HepG2 (cell line): Measurements from ENCODE around the gene ZNF384. TPM values are rescaled to one million over a fixed set of nuclear protein-coding genes. Genes with fewer than 3 reads are reported as not detected.

ENCODE experiments used
- BORCS8-MEF2B ChIP-seq: sonication (generic); formaldehyde crosslinking; IDR thresholded peaks from 2 replicates; pipeline ENCODE4 v1.8.0; 2022; ENCODE audit warnings: mild to moderate bottlenecking, missing genetic modification reagents
- CBX2 ChIP-seq, 2 experiments: fragments of 200-600 bp in 1 of 2; sonication (generic); formaldehyde crosslinking in 1 of 2; IDR thresholded peaks; 2 replicates each; pipeline versions ENCODE4 v1.7.0 to v1.8.1; 2018 to 2022; ENCODE audit warnings: low read depth in 2 of 2, low read length in 1 of 2, mild to moderate bottlenecking in 1 of 2, missing genetic modification reagents in 1 of 2
- CHD4 ChIP-seq: fragments of 200-600 bp; sonication (generic); IDR thresholded peaks from 2 replicates; pipeline ENCODE4 v1.7.0; 2017; ENCODE audit warnings: mild to moderate bottlenecking, low read length, borderline replicate concordance
- ELF4 ChIP-seq: sonication (generic); formaldehyde crosslinking; IDR thresholded peaks from 2 replicates; pipeline ENCODE4 v1.5.0; 2020; ENCODE audit warnings: missing genetic modification reagents, mild to moderate bottlenecking, moderate library complexity, borderline replicate concordance
- HES4 ChIP-seq: sonication (generic); formaldehyde crosslinking; IDR thresholded peaks from 2 replicates; pipeline ENCODE4 v1.9.0; 2021; ENCODE audit warnings: mild to moderate bottlenecking, missing genetic modification reagents, borderline replicate concordance
- HIVEP1 ChIP-seq: sonication (generic); formaldehyde crosslinking; IDR thresholded peaks from 2 replicates; pipeline ENCODE4 v1.4.0; 2020; ENCODE audit warnings: mild to moderate bottlenecking, missing genetic modification reagents
- ISL2 ChIP-seq: sonication (generic); formaldehyde crosslinking; IDR thresholded peaks from 2 replicates; pipeline ENCODE4 v1.5.0; 2020; ENCODE audit warnings: missing genetic modification reagents
- MAFK ChIP-seq, 2 experiments: IDR thresholded peaks in 1 of 2; conservative IDR thresholded peaks in 1 of 2; 2 replicates each; pipeline ENCODE4 v1.6.1; 2011; ENCODE audit warnings: improper control_type of control experiment in 2 of 2, low read length in 2 of 2
- NCOA2 ChIP-seq: sonication (generic); formaldehyde crosslinking; IDR thresholded peaks from 2 replicates; pipeline ENCODE4 v1.8.0; 2022; ENCODE audit warnings: inconsistent platforms
- NPAS2 ChIP-seq: sonication (generic); formaldehyde crosslinking; IDR thresholded peaks from 2 replicates; pipeline ENCODE4 v1.8.0; 2022; ENCODE audit warnings: mild to moderate bottlenecking, missing genetic modification reagents, borderline replicate concordance
- SALL1 ChIP-seq: sonication (generic); formaldehyde crosslinking; IDR thresholded peaks from 2 replicates; pipeline ENCODE4 v1.8.0; 2022; ENCODE audit warnings: mild to moderate bottlenecking, missing genetic modification reagents
- SMC3 ChIP-seq: IDR thresholded peaks from 2 replicates; pipeline ENCODE4 v1.6.1; 2011; ENCODE audit warnings: low read length, improper control_type of control experiment
- SP2 ChIP-seq: sonication (generic); formaldehyde crosslinking; IDR thresholded peaks from 2 replicates; pipeline ENCODE4 v1.5.1; 2020; ENCODE audit warnings: mild to moderate bottlenecking, missing genetic modification reagents
- ZFP36 ChIP-seq: fragments of 150-350 bp; IDR thresholded peaks from 2 replicates; pipeline ENCODE4 v1.6.1; 2018; ENCODE audit warnings: borderline replicate concordance, low read length, low read depth; ENCODE audit not compliant: partially characterized antibody
- ZNF282 ChIP-seq: fragments of 450-650 bp; IDR thresholded peaks from 2 replicates; pipeline ENCODE4 v1.6.1; 2018; ENCODE audit not compliant: partially characterized antibody
- ZNF362 ChIP-seq: sonication (generic); formaldehyde crosslinking; IDR thresholded peaks from 2 replicates; pipeline ENCODE4 v1.4.0; 2020; ENCODE audit warnings: missing genetic modification reagents, mild to moderate bottlenecking, borderline replicate concordance
- ZNF724P ChIP-seq: sonication (generic); formaldehyde crosslinking; IDR thresholded peaks from 2 replicates; pipeline ENCODE4 v1.8.0; 2022; ENCODE audit warnings: missing genetic modification reagents, borderline replicate concordance
- ZNF782 ChIP-seq: sonication (generic); formaldehyde crosslinking; IDR thresholded peaks from 2 replicates; pipeline ENCODE4 v1.4.0; 2020; ENCODE audit warnings: missing genetic modification reagents, mild to moderate bottlenecking, borderline replicate concordance
- ZNF839 ChIP-seq: sonication (generic); formaldehyde crosslinking; IDR thresholded peaks from 2 replicates; pipeline ENCODE4 v1.4.0; 2020; ENCODE audit warnings: missing genetic modification reagents, mild to moderate bottlenecking, borderline replicate concordance
- polyA plus RNA-seq, 8 experiments: library from polyadenylated mRNA; depleted of rRNA in 3 of 8; stranded (reverse) in 7 of 8; unstranded in 1 of 8; fragments of >200 nt; fragmentation: Illumina TruSeq in 4 of 8; extraction: Trizol in 4 of 8; gene quantifications; 2 replicates each; pipeline versions ENCODE4 v1.2.1 to v1.2.3, GENCODE V29; 2011 to 2016; ENCODE audit warnings: low read depth in 4 of 8, missing spikeins in 1 of 8, mixed read lengths in 1 of 8; ENCODE audit not compliant: insufficient read depth in 1 of 8
- total RNA-seq, 5 experiments: library from RNA; depleted of rRNA; stranded (reverse); fragments of >200 nt; fragmentation: Illumina TruSeq; extraction: Trizol; gene quantifications; 2 replicates each; pipeline ENCODE4 v1.2.3, GENCODE V29; 2016; ENCODE audit warnings: low read depth in 1 of 5
- TF ChIP-seq, protein P1 (sequence below): sonication (generic); formaldehyde crosslinking; IDR thresholded peaks from 2 replicates; pipeline ENCODE4 v1.8.0; 2022; ENCODE audit warnings: missing genetic modification reagents, mild to moderate bottlenecking, borderline replicate concordance
- TF ChIP-seq, protein P2 (sequence below): sonication (generic); formaldehyde crosslinking; IDR thresholded peaks from 2 replicates; pipeline ENCODE4 v1.5.1; 2020; ENCODE audit warnings: missing genetic modification reagents, mild to moderate bottlenecking, borderline replicate concordance
- TF ChIP-seq, protein P3 (sequence below): sonication (generic); formaldehyde crosslinking; conservative IDR thresholded peaks from 2 replicates; pipeline ENCODE4 v1.4.0; 2020; ENCODE audit warnings: mild to moderate bottlenecking, missing genetic modification reagents, moderate library complexity

Gene ZNF384
- total and polyA plus RNA-seq, 2 of the 13 experiments (the other 11 are each of a cell fraction or from before 2014, with no cell fraction given): 23.6 to 55.3 TPM

DNA sequence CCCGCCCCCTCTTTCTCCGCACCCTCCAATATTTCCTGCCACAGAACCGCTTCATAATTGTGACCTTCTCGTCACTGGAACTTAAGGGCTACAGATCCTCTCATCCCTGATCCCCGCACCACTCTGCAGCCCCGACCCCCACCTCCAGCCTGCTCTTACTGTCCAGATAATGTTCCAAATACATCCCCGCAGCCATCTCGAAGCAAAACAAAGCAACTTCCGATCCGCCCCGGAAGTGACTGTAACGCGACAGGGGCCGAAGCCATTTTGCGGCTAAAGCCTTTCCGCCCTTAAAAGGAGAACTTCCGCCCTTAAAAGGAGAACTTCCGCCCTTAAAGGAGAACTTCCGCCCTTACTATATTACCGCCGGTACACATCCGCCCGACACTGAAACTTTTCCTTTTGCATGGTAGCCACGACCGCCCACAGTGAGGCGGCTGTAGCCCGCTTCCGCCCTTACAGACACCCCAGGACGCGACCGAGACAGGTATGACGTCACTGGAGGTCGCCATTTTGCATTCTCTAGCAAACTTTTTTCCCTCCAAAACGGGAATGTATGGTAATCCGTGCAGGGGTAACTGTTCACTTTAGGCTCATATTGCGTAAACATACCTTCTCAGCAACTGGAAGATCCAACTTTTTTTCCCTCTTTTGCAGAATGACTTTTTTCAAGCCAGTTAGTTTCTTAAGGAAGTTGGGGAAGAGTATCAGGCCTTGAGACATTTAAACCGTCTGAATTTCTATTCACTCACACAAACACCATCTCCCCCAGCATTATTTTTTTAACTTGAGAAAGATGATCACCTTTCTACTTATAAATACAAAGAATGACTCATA lies 26.1 kb downstream of the ZNF384 start, which contains the start of gene ING4 (continued):
- TF ChIP-seq, protein P1, sequence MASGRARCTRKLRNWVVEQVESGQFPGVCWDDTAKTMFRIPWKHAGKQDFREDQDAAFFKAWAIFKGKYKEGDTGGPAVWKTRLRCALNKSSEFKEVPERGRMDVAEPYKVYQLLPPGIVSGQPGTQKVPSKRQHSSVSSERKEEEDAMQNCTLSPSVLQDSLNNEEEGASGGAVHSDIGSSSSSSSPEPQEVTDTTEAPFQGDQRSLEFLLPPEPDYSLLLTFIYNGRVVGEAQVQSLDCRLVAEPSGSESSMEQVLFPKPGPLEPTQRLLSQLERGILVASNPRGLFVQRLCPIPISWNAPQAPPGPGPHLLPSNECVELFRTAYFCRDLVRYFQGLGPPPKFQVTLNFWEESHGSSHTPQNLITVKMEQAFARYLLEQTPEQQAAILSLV (CRISPR knock-in tag): no peak
- TF ChIP-seq ZNF724P (CRISPR knock-in tag): no peak
- TF ChIP-seq ELF4 (CRISPR knock-in tag): peak; percentile 100
- peak; percentile 45 for TF ChIP-seq ISL2 (CRISPR knock-in tag)
- no peak for TF ChIP-seq NCOA2 (CRISPR knock-in tag)
- TF ChIP-seq ZNF362 (CRISPR knock-in tag): peak; percentile 50; the same call in 1 of the 2 replicates
- TF ChIP-seq, protein P2, sequence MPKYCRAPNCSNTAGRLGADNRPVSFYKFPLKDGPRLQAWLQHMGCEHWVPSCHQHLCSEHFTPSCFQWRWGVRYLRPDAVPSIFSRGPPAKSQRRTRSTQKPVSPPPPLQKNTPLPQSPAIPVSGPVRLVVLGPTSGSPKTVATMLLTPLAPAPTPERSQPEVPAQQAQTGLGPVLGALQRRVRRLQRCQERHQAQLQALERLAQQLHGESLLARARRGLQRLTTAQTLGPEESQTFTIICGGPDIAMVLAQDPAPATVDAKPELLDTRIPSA: no peak; the same call in 1 of the 2 replicates
- TF ChIP-seq CHD4: peak; percentile 3; the same call in 1 of the 2 replicates
- TF ChIP-seq ZNF839 (CRISPR knock-in tag): peak; percentile 48; the same call in 1 of the 2 replicates
- no peak for TF ChIP-seq ZNF782 (CRISPR knock-in tag)
- TF ChIP-seq SP2: peak; percentile 81
- no peak for TF ChIP-seq NPAS2 (CRISPR knock-in tag)
- TF ChIP-seq HIVEP1 (CRISPR knock-in tag): no peak
- peak; percentile 34 for TF ChIP-seq ZFP36
- no peak for TF ChIP-seq MAFK (conservative IDR thresholded peaks at IDR 0.05 in 1 of 2, IDR thresholded peaks at IDR 0.05 in 1 of 2; ENCODE audit: low read length in 2 of 2)
- TF ChIP-seq HES4 (CRISPR knock-in tag): no peak
- peak; percentile 66; the same call in 1 of the 2 replicates for TF ChIP-seq SALL1 (CRISPR knock-in tag)
- TF ChIP-seq BORCS8-MEF2B: 0 out of 2 replicates have a peak, but pooled peaks have one; percentile 47
- TF ChIP-seq, protein P3, sequence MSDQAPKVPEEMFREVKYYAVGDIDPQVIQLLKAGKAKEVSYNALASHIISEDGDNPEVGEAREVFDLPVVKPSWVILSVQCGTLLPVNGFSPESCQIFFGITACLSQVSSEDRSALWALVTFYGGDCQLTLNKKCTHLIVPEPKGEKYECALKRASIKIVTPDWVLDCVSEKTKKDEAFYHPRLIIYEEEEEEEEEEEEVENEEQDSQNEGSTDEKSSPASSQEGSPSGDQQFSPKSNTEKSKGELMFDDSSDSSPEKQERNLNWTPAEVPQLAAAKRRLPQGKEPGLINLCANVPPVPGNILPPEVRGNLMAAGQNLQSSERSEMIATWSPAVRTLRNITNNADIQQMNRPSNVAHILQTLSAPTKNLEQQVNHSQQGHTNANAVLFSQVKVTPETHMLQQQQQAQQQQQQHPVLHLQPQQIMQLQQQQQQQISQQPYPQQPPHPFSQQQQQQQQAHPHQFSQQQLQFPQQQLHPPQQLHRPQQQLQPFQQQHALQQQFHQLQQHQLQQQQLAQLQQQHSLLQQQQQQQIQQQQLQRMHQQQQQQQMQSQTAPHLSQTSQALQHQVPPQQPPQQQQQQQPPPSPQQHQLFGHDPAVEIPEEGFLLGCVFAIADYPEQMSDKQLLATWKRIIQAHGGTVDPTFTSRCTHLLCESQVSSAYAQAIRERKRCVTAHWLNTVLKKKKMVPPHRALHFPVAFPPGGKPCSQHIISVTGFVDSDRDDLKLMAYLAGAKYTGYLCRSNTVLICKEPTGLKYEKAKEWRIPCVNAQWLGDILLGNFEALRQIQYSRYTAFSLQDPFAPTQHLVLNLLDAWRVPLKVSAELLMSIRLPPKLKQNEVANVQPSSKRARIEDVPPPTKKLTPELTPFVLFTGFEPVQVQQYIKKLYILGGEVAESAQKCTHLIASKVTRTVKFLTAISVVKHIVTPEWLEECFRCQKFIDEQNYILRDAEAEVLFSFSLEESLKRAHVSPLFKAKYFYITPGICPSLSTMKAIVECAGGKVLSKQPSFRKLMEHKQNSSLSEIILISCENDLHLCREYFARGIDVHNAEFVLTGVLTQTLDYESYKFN (CRISPR knock-in tag): peak; percentile 17; the same call in 1 of the 2 replicates
- no peak for TF ChIP-seq SMC3
- TF ChIP-seq CBX2 (IDR thresholded peaks at IDR 0.05; ENCODE audit: low read depth, low read length): no peak
- TF ChIP-seq CBX2 (CRISPR knock-in tag; IDR thresholded peaks at IDR 0.05; ENCODE audit: low read depth): no peak
- TF ChIP-seq ZNF282: no peak
